GM10847 (cell line): ENCODE measurements around the gene KAT2A.

ENCODE experiments used
- POLR2A ChIP-seq: IDR thresholded peaks from 2 replicates; pipeline ENCODE4 v1.6.1; 2011; ENCODE audit not compliant: insufficient read length; ENCODE audit errors: extremely low read depth

The KAT2A gene

DNA sequence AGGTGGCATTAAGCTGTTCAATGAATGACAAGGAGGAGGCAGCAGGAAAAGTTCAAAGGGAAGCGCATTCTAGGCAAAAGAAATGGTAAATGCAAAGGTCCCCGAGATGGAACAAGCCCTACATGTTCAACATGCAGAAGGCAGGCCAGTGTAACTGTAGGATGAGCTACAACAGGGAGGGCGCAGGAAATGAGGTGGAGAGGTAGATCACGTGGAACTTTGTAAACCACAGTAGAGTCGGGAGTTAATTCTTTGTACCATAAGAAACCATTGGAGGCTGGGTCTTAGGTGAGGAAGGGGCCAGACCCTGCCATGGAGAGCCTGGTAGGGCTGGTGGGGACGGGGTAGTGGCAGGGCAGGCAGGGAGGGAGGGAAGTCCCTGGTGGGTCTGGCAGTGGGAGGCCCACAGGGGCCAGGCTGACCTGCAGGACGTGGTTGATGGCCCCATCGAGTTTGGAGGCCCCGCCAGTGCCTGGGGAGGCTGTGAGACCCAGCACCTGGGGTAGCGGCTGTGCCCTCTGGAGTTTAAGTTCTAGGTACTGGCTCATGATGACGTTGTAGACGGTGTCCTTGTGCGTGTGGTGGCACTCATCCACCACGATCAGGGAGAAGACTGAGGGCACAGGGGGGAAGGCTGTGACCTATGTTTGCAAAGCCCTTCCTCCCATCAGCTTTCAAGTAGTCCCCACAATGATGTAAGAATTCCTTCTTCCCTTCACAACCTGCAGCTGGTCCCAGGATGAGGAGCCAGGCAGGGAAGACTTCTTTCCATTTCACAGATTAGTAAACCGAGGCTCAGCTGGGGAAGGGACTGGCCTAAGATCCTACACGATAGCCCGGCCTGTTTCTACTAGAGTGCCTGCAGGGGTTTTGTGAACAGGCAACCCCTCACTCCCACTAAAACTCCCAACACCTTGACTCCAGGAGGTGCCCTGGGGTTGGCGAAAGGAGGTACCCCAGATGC, 10.6 kb downstream of the KAT2A start:
- TF ChIP-seq POLR2A, result no peak

DNA sequence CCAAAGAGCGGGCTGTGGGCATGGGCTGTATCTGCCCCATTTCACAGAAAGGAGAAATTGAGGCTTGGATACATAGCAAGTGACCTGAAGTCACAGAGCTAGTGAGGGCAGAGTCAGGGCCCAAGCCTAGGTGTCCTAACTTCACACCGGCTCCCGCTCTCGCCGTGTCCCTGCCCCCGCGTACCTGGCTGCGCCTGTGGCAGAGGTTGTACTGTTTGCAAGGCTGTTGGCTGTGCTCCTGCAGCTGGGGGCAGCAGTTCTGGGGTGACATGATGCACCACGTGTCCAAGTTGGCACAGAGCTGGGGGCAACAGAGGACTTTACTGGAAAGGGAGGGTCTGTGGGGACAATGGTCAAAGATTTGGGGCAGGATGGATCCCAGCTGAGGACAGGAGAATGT, 12.1 kb downstream of the KAT2A start:
- TF ChIP-seq POLR2A, result no peak

DNA sequence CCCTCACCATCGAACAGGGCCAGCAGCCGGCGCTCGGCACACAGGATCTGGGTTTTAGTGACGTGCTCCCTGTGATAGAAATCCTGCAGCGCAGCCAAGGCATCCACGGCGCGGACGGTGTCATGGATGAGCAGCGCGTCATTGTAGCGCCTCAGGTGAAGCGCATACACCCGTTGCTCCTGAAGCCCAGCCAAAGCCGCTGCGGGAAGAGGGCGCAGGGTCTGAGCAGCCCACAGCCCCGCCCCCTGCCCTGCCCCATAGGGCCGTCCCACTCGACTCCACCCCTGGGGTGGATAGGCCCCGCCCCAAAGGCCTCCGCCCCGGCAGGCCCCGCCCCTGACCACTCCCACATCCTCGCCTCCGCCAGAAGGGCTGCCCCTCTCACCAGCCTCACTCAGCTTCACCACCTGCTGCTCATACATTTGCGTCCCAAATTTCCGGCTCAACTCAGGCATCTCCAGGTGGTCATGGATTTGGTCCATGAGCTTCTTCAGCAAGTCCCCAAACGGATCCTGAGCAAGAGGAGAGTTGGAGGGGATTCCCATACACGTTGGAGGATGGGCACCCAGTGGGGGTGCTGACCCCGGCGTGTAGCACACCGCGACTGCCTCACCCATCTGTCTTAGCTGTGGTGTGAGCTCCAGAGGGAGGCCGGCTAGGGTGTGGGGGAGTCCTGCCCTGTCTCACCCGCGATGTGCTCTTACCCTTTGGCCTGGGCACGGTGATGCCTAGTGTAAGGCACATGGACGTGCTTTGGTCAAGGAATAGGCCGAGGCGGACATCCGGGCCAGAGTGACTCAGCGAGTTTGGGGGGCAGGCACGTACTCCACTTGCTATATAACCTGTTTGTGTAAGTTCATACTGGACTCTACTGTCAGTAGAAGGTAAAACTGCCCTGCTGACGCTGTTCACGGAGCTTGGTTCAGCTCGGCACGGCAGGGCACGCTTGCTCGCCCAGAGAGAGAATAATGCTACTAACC, 13.3 kb downstream of the KAT2A start:
- no peak for TF ChIP-seq POLR2A

DNA sequence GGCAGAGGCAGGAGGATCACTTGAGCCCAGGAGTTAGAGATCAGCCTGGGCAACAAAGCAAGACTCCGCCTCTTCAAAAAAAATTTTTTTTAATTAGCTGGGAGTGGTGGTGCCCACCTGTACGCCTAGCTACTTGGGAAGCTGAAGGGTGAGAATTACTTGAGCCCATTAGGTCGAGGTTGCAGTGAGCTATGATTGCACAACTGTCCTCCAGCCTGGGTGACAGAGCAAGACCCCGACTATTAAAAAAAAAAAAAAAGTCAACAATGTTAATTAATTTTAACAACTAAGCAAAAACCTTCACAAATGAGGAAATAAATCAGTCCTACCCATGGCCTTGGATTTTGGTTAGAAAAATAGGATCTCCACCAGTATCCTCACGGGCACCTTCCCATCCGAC, 14.0 kb downstream of the KAT2A start:
- no peak for TF ChIP-seq POLR2A

DNA sequence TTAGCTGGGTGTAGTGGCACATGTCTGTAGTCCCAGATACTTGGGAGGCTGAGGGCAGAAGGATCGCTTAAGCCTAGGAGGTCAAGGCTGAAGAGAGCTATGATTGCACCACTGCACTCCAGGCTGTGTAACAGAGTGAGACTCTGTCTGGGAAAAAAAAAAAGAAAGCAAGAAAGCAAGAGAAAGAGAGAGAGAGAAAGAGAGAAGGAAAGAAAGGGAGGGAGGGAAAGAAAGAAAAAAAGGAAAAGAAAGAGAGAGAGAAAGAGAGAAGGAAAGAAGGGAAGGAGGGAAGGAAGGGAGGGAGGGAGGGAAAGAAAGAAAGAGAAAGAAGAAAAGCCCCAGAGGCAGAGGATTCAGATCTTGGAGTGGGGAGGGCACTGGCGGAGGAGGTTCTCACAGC, 15.2 kb downstream of the KAT2A start:
- no peak for TF ChIP-seq POLR2A

DNA sequence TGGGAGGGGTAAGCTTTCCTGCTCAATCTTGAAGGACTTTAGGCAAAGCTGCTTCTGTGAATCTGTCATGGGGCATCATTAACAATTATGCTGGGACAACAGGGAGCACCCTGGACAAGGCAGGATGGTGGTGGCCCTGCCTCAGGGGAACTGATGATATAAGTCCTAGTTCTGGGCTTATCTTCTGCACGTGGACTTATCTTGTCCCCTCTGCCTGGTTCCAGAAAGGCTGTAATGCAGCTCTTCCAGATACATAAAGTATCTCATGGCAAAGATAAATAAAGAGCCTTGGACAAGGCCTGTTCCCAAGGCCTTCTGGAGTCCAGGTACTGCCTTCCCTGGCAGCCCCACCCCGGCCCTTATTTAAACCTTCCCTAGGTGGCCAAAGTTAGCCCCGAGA, 16.9 kb downstream of the KAT2A start:
- no peak for TF ChIP-seq POLR2A

DNA sequence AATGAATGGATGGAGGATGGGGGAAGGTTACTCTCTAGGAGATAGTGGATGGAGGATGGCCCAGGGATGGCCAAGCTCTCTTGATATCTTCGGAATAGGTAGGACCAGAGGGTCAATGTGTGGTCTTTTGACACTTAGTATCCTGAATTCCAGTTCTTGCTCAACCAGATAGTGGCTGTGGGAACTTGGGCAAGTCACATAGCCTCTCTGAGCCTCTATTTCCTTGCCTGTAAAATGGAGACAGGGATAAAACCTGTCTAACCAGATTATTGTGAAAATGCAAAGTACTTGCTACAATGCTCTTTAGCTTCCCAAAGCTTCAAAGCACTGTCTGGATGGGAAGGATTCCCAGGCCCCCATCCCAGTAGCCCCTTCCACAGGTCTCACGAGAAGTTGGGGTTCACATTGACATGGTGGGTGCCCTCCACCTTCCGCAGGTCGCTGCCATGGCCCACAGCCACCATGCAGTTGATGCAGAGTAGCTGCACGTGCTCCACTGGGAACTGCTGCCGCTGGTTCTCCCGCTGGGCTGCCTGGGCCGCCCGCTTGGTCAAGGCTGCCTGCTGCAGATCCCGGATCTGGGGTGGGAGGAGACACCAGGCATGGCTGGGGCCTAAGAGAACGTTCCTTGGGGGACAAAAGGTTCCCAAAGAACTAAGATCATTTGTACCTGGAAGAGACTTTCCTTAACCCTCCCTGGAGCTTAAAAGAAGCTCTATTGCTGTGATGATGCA, 17.8 kb downstream of the KAT2A start:
- no peak for TF ChIP-seq POLR2A

DNA sequence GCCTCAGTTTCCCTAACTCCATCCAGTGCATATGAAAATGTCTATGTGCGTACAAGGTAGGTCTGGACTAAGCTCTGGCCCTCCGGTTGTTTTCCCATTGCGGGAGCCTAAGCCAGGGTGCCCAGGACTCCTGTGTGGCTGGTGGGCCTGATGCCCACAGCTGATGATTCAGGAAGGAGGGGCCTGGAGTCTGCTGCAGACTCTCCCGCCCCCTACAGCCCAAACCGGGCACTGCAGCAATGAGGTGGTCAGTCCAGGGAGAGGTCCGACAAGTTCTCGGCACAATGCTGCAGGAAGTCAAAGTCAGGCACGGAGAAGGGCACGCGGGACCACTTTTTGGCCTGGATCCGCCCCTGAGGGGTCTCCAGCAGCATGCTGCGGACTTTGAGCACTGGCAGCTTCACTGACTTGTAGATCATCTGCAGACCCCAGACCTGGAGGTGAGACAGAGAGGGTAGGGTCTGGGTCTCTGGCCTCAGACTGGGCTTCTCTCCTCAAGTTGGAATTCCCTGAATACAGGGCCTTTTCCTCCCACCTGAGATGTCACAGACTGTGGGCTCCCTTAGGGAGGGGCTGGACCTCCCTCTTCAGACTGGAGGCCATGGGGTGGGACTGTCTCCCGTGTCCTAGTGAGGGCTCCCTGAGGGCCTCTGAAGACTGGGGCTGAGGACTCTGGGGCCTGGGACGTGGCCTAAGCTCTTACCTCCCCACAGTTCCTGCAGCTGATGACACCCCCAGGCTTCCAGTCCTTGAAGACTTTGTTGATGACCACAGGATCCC, 19.5 kb downstream of the KAT2A start:
- TF ChIP-seq POLR2A, result no peak

DNA sequence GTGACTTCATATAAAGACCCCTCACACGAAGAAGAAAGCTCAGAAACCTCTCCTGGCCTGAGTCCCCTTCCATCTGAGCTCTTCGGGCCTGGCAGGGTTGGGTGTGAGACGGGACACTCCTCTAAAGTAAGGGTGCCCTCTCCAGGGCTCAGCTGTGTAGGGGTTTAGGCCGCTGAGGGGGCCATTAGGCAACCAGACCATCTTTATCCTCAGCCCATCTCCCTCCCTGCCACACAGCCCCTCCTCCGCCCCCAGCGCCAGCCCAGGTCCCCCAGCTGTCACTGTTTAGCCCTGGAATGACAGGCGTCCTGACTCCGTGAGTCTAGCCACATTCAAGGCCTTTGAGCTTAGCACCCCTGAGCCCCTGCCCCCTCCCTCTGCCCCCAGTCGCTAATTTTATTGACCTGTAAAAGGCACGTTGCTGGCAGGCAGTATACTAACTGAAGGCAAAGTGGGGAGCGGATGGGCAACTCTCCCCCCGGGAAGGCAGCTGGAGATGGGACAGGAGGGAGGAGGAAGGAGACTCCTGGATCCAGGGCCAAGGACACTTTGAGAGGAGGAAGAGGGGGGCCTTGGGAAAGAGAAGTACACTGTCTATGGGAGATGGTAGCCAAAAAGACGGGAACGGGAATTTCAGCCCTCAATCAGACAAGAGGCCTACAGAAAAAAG, 22.3 kb downstream of the KAT2A start:
- no peak for TF ChIP-seq POLR2A

DNA sequence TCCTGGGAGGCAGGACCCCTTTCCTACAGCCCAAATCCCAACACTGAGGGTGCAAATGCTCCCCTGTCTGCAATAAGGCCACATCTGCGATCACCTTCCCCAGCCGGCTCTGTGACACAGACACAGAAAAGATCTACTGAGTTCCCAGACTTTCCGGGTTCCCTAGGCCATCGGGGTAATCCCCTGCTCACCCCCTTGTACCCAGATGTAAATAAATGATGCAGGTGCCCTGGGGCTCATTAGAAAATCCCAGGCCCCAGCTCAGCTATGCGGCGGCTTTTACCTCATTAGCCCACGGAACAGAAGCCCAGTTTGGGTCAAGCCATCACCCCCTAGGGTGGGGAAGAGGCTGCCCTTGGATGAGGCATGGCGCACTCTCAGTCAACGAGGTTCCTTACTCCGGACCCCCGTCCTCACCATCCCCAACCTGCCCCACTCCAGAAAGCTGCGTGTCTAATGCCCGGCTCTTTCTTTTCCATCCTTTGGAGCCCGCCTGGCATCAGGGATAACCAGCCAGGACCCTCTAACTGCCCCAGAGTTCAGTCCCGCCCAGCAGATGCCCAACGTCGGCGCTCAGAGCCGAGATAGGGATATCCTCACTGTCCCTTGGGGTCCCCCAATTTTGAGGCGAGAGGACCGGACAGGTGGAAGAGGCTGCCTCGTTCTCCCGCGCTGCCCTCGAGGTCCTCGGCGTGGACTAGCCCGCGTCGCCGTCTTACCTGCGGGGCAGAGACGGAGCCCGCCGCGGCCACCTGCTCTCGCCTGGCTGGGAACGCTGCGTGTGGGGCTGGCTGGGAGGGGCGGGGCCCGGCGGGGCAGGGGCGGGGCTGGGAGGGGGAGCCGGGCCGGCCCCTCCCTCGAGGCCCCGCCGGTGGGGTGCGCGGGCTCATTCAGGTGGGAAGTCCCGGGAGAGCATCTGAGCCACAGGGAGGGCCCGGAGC, 23.2 kb downstream of the KAT2A start, which contains the start of gene ZNF385C:
Gene ZNF385C, minus strand, starts transcription at position 783 of the 941 bp plus-strand sequence. CDS start 35,417 bp downstream, outside the sequence.
- no peak for TF ChIP-seq POLR2A

DNA sequence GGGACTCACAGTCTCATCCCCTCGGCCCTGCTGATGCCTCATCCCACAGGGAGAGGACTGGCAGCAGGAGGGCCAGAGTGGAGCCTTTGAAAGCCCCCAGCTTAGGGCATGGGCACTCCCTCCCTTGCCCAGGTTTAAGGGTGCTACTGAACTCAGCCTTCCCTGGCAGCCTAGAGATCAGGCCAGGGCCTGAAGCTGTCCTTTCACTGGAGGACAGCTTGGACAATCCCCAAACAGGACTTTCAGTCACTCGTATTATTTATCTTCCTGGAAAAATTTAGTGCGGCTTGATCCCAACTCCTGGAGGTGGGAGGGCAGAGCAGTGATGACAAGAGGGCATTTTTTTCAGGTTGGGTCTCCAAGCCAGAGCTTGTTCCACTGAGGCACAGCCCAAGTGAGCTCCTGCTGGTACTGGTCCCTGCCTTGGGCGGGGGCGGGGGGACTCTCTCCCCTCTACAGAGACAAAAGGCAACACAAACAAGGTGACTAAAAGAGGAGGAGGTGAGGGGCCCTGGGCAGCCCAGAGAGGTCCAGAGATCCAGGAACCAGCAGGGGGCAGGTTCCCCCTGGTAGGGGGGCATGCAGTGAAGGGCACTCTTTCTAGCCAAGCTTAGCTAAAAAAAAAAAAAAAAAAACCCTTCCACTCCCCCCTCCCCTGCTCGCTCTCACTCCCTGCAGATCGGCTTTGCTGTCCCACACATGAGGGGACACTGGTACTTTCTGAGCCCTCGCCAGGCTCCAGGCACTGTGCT, 24.6 kb downstream of the KAT2A start:
- no peak for TF ChIP-seq POLR2A
